ENCODE data around the gene INSIG1.

Gene INSIG1

DNA sequence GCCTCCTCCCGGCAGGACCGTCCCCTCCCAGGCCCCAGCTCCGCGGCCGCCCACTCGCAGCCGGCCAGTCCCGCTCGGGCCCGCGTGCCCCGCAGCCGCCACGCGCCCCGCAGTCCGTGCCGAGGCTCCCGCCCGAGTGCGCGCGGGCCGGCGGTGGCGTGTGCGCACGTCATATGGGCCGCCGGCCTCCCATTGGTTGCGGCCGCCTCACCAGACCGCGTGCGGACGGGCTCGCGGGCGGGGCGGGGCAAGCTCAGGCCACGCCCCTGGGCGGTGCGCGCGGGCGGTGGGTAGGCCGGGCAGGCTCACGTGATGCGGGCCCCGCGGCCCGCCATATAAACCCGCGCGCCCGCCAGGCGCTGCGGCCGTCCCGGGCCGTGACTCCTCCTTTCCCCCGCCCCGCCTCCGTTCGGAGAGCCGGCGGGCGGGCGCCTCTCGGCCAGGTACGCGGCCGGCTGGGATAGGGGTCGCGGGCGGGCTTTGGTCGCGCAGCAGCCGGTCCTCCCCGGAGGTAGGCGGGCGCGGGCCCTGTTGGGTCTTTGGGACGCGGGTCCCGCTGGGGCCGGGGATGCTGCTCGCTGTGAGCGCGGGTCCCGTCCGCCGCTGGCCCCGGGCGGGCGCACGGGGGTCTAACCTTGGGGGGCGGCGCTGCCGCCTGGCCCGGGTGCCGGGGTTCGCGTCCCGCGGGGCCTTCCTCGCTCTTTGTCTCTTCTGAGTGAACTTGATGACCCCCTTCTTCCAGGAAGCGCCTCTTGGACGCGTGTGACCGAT, at the start of gene INSIG1:
Gene INSIG1, plus strand, starts transcription at position 362 of the 771 bp plus-strand sequence. Its CDS starts 408 bp downstream, at position 770.
- peak; percentile 83 for DNase-seq (ENCODE audit: low read depth)

DNA sequence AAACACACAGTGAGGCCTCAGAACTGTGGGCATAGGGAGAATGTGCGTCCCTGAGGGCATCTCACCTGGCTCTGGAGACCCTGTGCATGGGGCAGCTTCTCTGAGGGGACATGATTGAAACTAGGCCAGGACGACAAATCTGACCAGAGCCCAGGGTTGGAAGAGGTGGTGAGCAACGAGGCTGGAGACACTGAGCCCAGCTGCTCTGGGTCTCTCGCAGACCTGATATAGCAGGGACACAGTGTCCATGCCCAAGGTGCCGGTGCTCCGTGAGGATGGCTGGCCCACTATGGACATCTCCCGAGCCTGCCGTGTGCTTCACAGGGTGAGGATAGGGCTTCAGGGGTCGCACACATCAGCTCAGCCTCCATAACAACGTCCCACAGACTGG, 49.3 kb upstream of the INSIG1 start:
- no peak for DNase-seq (ENCODE audit: low read depth)

DNA sequence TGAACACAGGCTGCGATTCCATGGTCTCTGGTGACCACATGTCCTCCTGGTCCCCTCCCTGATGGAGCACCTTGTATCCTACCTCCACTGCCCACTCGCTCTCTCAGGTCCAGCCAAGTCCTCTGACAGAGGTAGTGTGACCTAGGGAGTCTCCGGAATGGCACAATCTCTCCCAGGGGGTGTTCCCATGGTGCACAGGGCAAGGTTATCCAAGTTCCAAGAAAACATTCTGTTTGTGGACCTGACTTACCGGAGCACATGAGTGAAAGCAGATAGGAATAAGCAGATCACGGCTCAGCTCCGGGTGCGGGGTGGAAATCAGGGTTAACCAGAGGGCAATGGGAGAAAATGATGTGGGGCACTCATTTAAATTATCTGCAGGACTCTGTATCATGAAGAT, 45.8 kb upstream of the INSIG1 start:
- DNase-seq (ENCODE audit: low read depth), result no peak

DNA sequence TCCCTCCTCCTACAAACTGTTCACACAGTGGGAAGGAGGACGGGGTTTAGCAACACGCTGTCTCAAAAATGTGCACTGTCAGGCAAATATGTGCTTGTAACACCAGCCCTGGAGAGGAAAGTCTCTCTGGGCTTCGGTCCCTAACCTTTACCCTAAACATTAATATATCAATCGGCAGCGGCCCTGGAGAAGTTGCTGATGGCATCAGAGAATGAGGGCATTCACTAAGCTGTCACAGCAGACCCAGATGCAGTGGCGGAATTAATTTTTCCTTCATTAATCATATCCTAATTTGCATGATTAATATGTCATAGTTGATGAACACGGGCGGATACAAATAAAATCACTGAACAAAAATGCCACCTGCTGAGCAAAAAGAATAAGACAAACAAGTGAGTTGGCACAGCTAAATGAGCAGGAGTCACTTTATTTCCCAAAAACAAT, 45.2 kb upstream of the INSIG1 start:
- DNase-seq (ENCODE audit: low read depth), result no peak

DNA sequence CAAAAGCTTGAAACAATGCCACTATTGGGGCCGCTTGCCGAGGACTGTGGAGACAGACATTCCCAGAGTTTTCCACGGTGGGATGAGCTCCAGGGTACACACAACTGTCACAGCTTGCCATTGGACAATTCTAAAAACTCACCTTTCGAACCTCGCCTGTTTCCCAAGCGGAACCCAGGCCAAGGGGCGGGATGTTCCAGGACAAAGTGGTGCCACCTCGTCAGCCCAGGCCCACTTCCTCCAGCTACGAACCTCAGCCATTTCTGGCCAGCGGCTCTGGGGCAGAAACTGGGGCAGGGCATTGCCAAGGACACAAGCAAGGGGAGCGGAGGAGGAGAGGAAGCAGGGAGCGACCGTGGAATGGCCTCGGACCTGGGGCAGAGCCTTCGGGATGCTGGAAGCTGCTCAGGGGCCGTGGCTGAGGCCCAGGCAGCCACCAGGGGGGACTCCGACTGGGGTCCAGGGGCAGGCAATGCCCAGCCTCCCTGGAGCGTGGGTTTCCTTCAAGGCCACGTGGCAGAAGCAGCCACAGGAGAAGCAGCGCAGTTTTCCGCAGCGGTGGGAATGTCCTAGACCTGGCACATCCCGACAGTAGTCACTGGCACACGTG, 44.7 kb upstream of the INSIG1 start:
- DNase-seq (ENCODE audit: low read depth), result no peak

DNA sequence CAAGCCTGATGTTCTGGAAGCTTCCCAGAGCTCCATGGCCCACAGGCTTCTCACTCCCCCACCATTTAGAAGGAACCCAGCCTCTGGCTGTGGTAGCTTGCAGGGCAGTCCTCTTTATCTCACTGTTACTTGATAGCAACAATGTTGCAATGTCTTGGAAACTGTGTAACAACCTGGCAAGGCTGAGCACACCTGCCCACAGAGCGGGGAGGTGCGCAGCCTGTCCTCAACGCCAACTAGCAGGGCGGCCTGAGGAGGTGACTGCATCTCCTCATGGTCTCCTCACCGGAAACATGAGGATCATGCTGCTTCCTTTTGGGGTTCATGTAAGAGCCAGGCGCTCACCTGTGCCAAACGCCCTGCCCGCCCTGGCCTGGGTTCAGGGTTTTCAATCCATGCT, 43.7 kb upstream of the INSIG1 start:
- DNase-seq (ENCODE audit: low read depth), result no peak

DNA sequence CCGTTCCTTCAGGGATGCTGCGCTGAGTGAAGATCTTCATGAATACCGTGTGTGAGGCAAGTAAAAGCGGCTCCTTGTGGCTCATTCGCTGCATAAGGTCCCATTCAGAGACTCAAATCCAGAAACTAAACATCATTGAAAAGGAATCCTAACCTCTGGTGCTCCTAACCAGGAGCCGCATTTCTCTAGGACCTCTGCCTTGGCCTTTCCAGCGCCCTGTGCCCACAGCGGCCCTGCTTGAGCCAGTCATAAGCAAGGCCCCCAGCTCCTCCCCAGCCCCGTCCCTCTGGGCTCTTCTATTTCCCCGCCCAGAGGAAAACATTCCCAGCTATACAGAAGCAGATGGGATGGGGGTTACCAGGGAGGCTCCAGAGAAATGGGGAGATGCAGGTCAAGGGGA, 42.6 kb upstream of the INSIG1 start:
- no peak for DNase-seq (ENCODE audit: low read depth)

DNA sequence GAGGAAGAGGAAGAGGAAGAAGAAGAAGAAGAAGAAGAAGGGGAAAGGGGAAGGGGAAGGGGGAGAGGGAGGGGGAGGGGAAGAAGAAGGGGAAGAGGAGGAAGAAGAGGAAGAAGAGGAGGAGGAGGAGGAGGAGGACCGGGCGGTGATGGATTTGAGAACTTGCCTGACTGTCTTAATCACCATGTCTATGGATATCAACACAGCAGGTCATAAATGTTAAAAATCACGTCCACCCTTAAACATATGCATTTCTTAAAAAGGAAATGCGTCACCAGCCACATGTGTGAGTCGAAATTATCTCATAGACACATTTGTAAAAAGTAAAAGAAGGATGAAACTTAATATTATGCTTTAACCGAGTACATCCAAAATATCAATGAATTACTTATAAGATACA, 42.1 kb upstream of the INSIG1 start:
- no peak for DNase-seq (ENCODE audit: low read depth)

DNA sequence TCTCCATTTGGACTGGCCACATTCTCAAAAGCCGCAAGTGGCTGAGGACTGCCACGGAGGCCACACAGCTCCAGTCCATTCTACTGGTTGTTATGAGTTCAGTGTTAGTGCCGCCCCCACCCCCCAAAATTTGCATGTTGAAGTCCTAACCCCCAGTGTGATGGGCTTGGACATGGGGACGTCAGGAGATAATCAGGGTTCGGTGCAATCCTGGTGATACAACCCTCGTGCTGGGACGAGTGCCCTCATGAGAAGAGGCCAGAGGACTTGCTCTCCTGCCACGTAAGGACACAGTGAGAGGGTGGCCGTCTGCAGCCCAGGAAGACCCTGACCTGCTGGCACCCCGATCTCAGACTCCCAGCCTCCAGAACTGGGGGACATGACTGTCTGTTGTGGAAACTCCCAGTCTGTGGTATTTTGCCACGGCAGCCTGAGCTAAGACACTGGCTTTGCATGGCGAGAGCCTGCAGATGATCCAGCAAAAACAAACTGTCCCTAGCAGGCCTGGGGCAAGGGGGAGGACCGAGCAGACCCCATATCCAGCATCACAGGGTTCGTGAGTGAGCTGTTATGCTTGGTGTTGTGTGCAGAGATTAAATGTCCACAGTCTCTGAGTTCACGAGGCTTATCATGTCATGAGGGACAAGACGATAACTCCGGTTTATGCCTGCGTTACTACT, 41.5 kb upstream of the INSIG1 start:
- DNase-seq (ENCODE audit: low read depth), result no peak

DNA sequence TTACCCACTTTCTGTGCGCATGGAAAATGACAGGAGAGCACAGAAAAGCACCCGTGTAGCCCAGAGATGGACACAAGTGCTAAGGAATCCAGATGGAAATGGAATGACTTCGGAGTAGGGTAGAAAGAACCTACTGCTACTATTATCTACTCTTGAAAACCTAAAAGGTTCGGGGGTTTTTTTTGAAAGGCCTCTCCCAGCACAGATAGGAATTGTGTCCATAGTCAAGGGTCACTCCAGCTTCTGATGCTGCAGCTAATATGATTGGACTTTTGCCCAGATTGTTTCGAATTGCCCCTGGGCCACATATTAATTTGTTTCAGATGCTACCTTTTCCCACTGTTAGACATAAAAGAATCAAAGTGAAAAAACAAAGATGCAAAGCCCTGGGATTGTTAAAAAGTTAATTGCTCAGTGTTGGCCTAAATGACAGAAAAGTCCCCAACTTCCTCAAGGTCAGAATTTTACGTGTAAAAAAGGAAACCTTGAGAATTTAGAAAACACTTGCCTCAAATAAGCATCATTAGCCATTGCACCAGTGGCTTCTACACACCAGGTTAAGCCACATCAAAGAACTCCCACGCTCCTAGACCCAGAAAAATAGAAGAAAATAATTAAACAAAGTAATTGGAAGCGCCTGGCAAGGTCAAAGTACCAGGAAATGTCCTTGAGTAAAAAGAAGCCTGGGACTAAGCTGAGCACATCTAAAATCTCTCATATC, 40.8 kb upstream of the INSIG1 start:
- no peak for DNase-seq (ENCODE audit: low read depth)

DNA sequence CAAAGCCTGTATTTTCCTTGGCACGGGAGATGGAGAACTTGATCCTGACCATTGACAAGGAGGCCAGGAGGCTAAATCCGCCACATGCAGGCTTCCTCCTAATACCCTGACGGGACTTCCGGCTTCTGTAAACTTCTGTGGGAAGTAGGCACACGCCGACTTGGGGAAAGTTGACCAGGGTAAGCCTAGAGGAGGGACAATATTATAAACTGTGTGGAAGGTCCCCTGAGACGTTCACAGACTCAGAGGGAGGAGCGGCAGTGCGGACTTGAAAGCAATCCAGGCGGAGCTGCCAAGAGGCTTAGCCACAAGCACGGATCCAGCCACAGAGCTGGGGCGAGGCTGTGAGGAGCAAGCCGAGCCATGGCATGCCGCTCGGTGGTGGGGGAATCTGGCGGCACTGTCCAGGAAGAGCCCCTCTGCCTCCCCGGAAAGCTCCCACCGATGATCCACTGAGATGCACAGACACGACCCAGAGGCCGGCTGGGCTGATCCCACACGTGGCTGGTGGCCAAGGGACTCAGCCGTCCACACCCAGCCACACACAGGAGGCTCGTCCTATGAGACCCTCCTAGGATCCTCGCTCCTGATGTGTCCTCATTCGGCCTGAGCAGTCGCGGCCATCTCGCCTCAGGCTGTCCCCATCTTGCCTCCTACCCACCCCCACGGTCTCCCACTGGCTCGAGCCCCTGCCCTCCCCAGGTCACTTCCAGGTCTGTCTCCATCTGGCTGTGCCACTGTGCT, 40.0 kb upstream of the INSIG1 start:
- no peak for DNase-seq (ENCODE audit: low read depth)

DNA sequence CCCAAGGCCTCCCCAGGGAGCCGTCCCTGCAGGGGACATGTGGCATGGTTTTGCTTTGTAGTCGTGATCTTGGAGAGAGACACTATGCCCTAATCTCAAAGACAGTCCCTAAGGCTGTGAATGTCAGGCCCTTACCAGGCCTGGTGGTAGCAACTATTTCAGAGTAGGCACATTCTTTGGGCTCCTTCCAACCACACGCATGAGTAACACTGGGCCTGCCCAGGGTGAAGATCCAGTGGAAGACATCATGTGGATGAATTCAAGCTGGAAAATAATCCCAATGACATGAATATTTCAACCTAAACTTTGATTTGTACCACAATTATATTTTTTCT, 39.5 kb upstream of the INSIG1 start:
- DNase-seq (ENCODE audit: low read depth), result no peak

DNA sequence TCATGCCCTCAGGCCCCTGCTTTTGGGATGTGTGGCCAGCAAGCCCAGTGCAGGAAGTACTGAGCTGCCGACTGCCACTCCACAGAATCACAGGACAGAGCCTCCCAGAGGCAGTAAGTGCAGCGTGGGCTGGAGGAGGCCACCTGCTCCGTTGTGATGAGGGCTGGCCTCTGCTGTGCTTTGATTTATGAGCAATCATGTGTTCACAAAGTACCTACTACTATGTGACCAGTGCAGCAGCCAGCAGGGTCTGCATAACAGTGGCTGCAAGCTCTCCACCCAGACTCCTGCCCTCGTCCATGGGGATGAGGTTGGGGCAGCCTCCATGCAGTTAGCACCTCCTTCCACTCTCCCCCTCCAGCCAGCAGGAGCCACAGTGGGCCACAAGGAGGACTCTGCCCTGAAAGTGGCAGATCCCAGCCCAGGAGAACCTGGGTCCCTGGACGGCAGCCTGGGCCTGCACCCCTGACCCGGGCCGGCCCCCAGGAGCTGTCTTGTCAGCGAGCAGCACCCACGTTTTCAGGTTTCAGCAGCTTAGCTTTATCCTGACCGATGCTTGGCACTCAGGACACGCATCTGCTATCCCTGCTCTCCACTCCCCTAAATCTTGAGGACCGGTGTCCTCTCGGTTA, 37.7 kb upstream of the INSIG1 start:
- DNase-seq (ENCODE audit: low read depth), result no peak

DNA sequence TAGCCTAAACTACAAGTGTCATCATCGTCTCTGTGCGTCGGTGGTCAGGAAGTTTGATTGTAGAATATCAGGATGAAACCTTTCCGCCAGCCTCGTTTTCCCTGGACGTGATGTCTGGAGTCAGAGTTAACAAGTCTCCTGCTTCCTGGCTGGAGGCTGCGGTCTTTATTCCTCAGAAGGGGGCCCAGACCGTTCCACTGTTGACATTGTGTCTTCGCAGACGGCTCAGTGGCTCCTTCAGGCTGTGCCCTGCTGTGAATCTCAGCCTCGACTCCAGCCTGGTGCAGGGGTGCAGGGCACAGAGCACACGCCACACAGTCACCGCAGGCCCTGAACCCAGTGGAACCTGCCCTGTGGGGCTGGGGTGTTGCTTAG, 37.2 kb upstream of the INSIG1 start:
- DNase-seq (ENCODE audit: low read depth), result no peak

DNA sequence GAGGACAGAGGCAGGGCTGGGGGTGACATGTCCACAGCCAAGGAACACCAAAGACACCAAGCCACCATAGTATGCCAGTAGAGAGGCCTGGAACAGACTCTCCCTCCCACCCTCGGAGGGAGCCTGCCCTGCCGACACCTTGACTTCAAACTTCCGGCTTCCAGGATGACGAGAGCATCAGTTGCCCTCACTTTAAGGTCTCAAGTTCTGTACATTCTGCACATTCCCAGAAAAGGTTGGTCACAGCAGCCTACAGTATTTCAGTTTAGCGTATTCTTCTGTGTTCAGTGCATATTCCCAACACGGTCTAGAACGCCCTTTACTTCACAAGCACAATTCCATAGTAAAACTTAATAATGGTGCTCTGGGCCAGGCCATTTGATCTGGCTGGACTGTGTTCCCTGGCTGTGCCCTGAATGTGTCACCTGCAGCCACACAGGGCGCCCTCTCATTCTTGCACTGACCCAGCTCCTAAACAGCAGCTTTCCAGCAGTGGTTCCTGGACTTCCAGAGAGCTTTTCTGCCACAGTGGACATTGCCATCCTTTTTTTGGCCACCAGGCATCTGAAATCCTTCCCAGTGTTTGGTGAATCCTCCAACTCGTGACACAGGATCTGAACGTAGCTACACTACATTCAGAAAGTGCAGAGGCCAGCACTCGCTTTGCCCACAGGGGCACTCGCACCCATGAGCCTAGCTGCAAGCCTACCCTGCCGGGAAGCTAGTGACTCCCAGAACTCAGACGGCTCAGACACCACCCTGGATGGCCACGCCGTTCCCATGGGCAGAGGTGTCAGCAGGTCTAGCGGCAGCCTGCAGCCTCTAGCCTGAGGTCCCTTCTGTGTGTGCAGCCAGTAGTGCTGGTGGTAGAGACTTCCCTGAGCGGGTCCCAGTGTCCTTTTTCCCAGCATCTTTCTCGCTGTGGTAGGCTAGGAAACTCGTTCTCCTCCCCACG, 36.4 kb upstream of the INSIG1 start:
- DNase-seq (ENCODE audit: low read depth), result no peak

DNA sequence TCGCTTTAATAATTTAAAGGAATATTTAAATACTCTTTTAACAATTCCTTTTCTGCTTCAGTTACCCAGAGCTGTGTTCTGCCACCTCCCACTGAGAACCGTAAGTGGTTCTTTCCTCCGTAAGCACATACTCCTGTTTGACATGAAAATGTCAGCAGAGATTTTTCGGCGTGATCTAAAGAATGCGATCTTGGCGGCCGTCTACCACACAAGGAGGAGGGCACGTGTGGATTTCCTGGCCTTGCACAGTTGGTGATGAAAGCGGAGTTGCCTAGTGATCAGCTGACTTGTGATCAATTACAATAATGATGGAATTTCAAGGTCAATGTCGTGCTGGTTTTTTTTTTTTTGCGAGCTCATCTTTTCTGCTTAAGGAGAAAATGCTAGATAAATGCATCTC, 35.6 kb upstream of the INSIG1 start:
- no peak for DNase-seq (ENCODE audit: low read depth)

DNA sequence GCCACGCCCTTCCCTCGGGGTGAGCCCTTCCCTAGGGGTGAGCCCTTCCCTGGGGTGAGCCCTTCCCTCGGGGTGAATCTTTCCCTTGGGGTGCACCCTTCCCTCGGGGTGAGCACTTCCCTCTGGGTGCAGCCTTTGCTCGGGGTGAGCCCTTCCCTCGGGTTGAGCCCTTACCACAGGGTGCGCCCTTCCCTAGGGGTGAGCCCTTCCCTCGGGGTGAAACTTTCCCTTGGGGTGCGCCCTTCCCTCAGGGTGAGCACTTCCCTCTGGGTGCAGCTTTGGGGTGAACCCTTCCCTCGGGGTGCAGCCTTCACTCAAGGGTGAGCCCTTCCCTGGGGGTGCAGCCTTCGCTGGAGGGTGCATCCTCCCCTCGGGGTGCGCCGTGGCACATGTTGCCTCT, 34.6 kb upstream of the INSIG1 start:
- no peak for DNase-seq (ENCODE audit: low read depth)

DNA sequence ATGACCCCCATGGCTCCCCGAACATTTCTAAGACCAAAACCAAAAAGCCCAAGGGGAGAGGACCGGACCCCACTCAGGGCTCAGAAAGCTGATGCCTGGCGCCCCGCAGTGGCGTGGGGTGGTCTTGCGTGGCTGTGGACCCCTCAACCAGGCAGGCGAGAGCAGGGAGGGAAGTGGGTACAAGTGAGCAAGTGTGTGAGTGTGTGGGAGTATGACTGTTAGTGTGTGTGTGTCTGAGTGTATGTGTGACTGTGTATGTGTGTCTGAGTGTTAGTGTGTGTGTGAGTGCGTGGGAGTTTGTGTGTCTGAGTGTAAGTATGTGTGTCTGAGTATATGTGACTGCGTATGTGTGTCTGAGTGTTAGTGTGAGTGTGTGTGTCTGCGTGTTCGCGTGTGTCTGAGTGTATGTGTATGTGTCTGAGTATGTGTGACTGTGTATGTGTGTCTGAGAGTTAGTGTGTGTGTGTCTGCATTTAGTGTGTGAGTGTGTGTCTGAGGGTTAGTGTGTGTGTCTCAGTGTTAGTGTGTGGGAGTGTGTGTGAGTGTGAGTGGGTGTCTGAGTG, 34.0 kb upstream of the INSIG1 start:
- DNase-seq (ENCODE audit: low read depth), result no peak

DNA sequence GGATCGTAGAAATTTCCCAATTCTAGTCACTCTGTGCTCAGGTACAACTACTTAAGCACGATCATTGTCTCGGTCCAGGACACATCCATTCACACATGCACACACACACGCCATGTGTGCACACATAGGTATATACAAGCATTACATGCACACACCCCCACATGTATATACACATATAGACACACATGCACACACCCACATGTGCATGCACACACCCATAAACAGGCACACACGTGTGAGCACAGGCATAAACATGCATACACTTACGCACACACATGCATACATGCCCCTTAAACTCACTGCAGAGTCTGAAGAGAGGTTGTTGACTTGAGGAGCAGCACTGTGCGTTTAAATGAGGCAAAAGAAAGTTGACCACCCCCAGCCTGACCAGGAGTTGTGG, 32.5 kb upstream of the INSIG1 start:
- DNase-seq (ENCODE audit: low read depth), result no peak

DNA sequence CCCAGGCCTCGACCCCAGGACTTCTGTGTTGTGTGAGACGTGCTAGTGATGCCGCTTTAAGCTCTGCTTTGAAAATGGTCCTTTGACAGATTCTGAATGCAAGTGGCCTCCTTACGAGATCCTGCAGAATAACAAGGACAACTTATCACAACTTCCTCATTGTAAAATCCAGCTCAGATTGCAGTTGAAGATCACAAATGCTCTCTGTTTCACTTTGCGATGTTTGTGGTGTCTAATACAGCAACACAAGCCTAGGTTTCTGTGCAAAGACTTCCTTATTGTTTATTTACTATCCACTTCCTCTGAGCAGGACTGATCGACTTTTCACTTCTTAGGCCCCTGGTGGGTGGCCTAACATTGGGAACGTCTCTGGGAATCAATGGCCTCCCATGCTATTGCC, 31.7 kb upstream of the INSIG1 start:
- no peak for DNase-seq (ENCODE audit: low read depth)

Data from T-helper 22 cell (primary cell).